GM12891 (cell line): ENCODE data around the gene ATP1B3.
"Not testable (repeated sequence)": the region's sequence is repeated elsewhere in the genome, so short reads cannot be mapped to it uniquely, and the experiment has no call there.

ENCODE experiments used
- DNase-seq: peaks from one replicate; pipeline ENCODE4 v3.0.0; 2011; ENCODE audit warnings: low spot score; ENCODE audit not compliant: insufficient read length
- FAIRE-seq: peaks from 2 replicates; lab custom pipeline; 2011; peaks lifted over from hg19 to GRCh38; lab: Jason Lieb, UNC
- PAX5 ChIP-seq: IDR thresholded peaks from 2 replicates; pipeline ENCODE4 v1.6.1; 2011; ENCODE audit warnings: low read length, moderate library complexity, mild to moderate bottlenecking; ENCODE audit not compliant: insufficient read depth, severe bottlenecking
- POLR2A ChIP-seq: IDR thresholded peaks from 2 replicates; pipeline ENCODE4 v1.6.1; 2011; ENCODE audit warnings: low read depth, low read length, control low read depth
- POLR2AphosphoS5 ChIP-seq: IDR thresholded peaks from 2 replicates; pipeline ENCODE4 v1.6.1; 2011; ENCODE audit warnings: low read depth, low read length, control low read depth
- POU2F2 ChIP-seq: IDR thresholded peaks from 2 replicates; pipeline ENCODE4 v1.6.1; 2011; ENCODE audit warnings: low read depth, mild to moderate bottlenecking, control low read depth, low read length, moderate library complexity
- SPI1 ChIP-seq: IDR thresholded peaks from 2 replicates; pipeline ENCODE4 v1.6.1; 2011; ENCODE audit warnings: low read depth, low read length, control low read depth
- TAF1 ChIP-seq: IDR thresholded peaks from 2 replicates; pipeline ENCODE4 v1.6.1; 2011; ENCODE audit warnings: low read depth, low read length, control low read depth

The ATP1B3 gene

DNA sequence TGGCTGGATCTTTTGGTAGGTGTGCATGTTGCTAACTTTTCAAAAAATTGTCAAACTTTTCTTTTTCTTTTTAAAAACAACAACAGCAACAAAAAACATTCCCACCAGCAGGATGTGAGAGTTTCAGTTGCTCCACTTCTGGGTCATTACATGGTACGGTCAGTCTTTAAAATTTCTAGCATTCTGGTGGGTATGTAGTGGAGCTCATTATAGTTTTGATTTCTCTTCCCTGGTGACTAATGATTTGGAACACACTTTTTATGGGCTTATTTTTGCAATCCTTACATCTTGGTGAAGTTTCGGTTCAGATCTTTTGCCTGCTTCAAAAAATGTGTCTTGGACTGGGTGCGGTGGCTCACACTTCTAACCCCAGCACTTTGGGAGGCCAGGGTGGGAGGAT is 19.3 kb downstream of the ATP1B3 start:
- no peak for TF ChIP-seq POLR2A
- FAIRE-seq, result no peak
- DNase-seq, result no peak

- no peak for FAIRE-seq
Measured at GRCh38 chr3:141898908-141899307, 22.5 kb downstream of the ATP1B3 start.

DNA sequence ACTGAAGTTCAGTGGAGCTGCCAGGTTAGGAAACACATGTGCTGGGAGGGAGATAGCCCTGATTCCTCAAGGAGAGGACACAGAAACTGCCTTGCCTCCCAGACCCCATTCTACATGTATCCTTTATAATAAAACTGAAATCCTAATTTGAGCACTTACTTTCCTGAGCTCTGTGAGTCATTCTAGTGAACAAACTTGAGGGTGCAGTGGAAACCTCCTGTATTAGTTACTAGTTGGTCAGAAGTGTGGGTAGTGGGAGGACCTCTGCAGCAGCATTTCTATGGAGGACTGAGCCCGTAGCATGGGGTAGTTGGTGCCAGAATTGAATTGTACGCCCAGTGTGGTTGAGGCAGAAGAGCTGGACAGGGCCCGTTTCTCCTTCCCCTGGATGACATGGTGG is 23.9 kb downstream of the ATP1B3 start:
- no peak for DNase-seq
- TF ChIP-seq PAX5, result no peak
- no peak for TF ChIP-seq POLR2AphosphoS5
- TF ChIP-seq TAF1, result no peak
- no peak for TF ChIP-seq POU2F2
- no peak for FAIRE-seq

More at GRCh38 chr3:141898908-141899307, 22.5 kb downstream of the ATP1B3 start:
- no peak for DNase-seq
- TF ChIP-seq POLR2A (no peak), POLR2AphosphoS5 (no peak), POU2F2 (no peak), PAX5 (no peak), SPI1 (no peak), TAF1 (no peak)

- FAIRE-seq (no peak), DNase-seq (no peak)
Measured at GRCh38 chr3:141901914-141902313, 25.5 kb downstream of the ATP1B3 start.

DNA sequence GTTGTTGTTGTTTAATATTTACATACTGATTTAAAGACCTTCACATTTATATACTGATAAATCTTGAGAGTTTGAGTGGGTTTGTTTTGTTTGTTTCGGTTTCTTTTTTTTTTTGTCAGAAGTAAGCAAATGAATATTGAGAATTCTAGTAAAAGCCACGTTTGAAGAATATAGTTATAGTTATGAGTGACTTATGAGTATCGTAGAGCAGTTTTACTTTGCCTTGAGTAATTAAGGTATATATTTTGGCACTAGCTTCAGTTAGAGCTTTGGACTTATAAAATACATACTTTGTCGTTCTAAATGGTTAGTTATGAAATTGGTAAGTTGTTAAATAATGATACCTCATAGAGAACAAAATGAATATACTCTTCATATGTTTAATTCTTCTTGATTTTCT is 27.8 kb downstream of the ATP1B3 start:
- TF ChIP-seq SPI1 (no peak), POLR2A (no peak), POLR2AphosphoS5 (no peak), TAF1 (no peak), POU2F2 (no peak), PAX5 (no peak)
- no peak for DNase-seq
- no peak for FAIRE-seq

More at GRCh38 chr3:141901914-141902313, 25.5 kb downstream of the ATP1B3 start:
- TF ChIP-seq PAX5 (no peak), SPI1 (peak; percentile 58)

- no peak for FAIRE-seq
- no peak for DNase-seq
Measured at GRCh38 chr3:141905129-141905528, 28.7 kb downstream of the ATP1B3 start.

GRCh38 chr3:141909408-141909807 is 33.0 kb downstream of the ATP1B3 start:
- FAIRE-seq (no peak), DNase-seq (no peak)
- TF ChIP-seq POU2F2 (no peak), SPI1 (no peak), POLR2A (no peak), TAF1 (no peak)

More at GRCh38 chr3:141905129-141905528, 28.7 kb downstream of the ATP1B3 start:
- TF ChIP-seq PAX5 (no peak), POU2F2 (no peak), POLR2AphosphoS5 (no peak), TAF1 (no peak), SPI1 (no peak), POLR2A (no peak)

GRCh38 chr3:141909986-141910385 is 33.5 kb downstream of the ATP1B3 start:
- DNase-seq, FAIRE-seq: not testable (repeated sequence)

- DNase-seq, result no peak
- TF ChIP-seq POLR2A (no peak), SPI1 (no peak), TAF1 (no peak), PAX5 (no peak)
- FAIRE-seq, result peak; percentile 86
Measured at GRCh38 chr3:141913150-141913811, 36.8 kb downstream of the ATP1B3 start.

- FAIRE-seq (no peak), DNase-seq (no peak)
- TF ChIP-seq POLR2A (no peak), SPI1 (no peak), PAX5 (no peak), POLR2AphosphoS5 (no peak), POU2F2 (no peak), TAF1 (no peak)
Measured at GRCh38 chr3:141914311-141914710, 37.9 kb downstream of the ATP1B3 start.

DNA sequence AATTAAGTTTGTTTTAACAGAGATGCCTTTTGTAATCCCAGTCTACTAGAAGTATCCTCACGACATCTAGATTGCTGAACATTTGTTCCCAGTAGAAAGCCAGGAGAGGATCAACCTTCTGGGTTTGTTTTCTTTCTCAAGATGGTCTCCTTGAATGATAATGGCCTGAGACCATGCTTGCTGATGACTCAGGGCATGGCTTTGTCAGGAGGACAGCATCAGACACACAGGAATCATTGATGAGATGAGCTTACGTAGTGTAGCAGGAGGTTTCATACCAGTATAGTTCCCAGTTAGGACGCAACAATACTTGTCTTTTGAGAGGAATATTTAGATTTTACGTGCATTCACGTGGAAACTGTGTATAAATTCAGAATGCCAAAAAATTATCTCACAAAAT is 38.6 kb downstream of the ATP1B3 start:
- TF ChIP-seq SPI1 (no peak), POLR2AphosphoS5 (no peak), POU2F2 (no peak), POLR2A (no peak), TAF1 (no peak), PAX5 (no peak)
- FAIRE-seq (no peak), DNase-seq (no peak)

DNA sequence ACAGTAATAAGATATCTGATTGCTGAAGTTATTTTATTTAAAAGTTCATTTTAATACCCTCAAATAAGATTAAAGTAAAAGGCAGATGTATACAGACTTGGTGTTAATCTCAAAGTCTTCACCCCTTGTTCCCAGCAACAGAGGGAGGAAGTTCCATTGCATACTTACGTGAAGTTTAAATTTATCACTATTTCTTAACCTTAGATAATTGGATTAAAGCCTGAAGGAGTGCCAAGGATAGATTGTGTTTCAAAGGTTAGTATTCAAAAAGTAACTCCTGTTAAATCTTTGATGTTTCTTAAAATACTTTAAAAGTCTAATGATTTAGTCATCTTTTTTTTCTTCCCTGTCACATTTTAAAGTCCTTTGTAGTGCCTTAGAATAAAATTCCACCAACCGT is 39.3 kb downstream of the ATP1B3 start:
- FAIRE-seq, result no peak
- DNase-seq, result no peak
- no peak for TF ChIP-seq TAF1
- no peak for TF ChIP-seq PAX5
- TF ChIP-seq POU2F2, result no peak
- TF ChIP-seq SPI1, result no peak
- TF ChIP-seq POLR2AphosphoS5, result no peak
- no peak for TF ChIP-seq POLR2A
